Stimulated activated CD4-positive, alpha-beta T cell treated with anti-CD3 and anti-CD28 coated beads, Interleukin-4, amount 100 ng/mL, for 4 hours (primary cell): ENCODE results near the gene ZMIZ1.

Experiments
- DNase-seq, 2 experiments: peaks; one replicate each; pipeline ENCODE4 v3.0.0-alpha.2; 2020

Gene ZMIZ1

GRCh38 chr10:79239275-79239779 is 170.6 kb downstream of the ZMIZ1 start:
- no peak for DNase-seq

- no peak for DNase-seq
Measured at GRCh38 chr10:79239924-79240581, 171.3 kb downstream of the ZMIZ1 start.

GRCh38 chr10:79241629-79241989 is 172.8 kb downstream of the ZMIZ1 start:
- no peak for DNase-seq

- peak; percentile 21 to 48 for DNase-seq
Measured at GRCh38 chr10:79241990-79242619, 173.3 kb downstream of the ZMIZ1 start.

GRCh38 chr10:79242620-79243152 is 173.9 kb downstream of the ZMIZ1 start:
- DNase-seq = peak; percentile 53

GRCh38 chr10:79243181-79244067 is 174.7 kb downstream of the ZMIZ1 start:
- peak; percentile 62 to 64 for DNase-seq

- DNase-seq = no peak
Measured at GRCh38 chr10:79244068-79244442, 175.3 kb downstream of the ZMIZ1 start.

GRCh38 chr10:79244841-79245504 is 176.2 kb downstream of the ZMIZ1 start:
- no peak for DNase-seq

- no peak for DNase-seq
Measured at GRCh38 chr10:79245539-79246208, 176.9 kb downstream of the ZMIZ1 start.

- no peak for DNase-seq
Measured at GRCh38 chr10:79246209-79246581, 177.4 kb downstream of the ZMIZ1 start.

- DNase-seq = no peak
Measured at GRCh38 chr10:79246606-79247275, 178.0 kb downstream of the ZMIZ1 start.

GRCh38 chr10:79247373-79248137 is 178.8 kb downstream of the ZMIZ1 start:
- no peak for DNase-seq

- DNase-seq = no peak
Measured at GRCh38 chr10:79248341-79249185, 179.8 kb downstream of the ZMIZ1 start.

- DNase-seq = no peak
Measured at GRCh38 chr10:79249186-79250121, 180.7 kb downstream of the ZMIZ1 start.

GRCh38 chr10:79250259-79250658 is 181.5 kb downstream of the ZMIZ1 start:
- DNase-seq = no peak

GRCh38 chr10:79252450-79252849 is 183.7 kb downstream of the ZMIZ1 start:
- no peak for DNase-seq

GRCh38 chr10:79252971-79253370 is 184.2 kb downstream of the ZMIZ1 start:
- DNase-seq = no peak

GRCh38 chr10:79253704-79254103 is 184.9 kb downstream of the ZMIZ1 start:
- DNase-seq = no peak
